CD14-positive monocyte (primary cell): Measurements from ENCODE around the gene DGCR8. TPM values are rescaled to one million over a fixed set of nuclear protein-coding genes. Genes with fewer than 3 reads are reported as not detected.
A peak's percentile ranks its signal among the peaks of the same experiment; 100 is the strongest.

Experiments used
- DNase-seq, 3 donors: peaks; one replicate each; pipeline ENCODE4 v3.0.0-alpha.2; 2011 to 2022
- H2AFZ ChIP-seq: 2 replicates; pipeline ENCODE4 v1.6.0; 2012; ENCODE audit warnings: mild to moderate bottlenecking, low read depth, low read length, inconsistent platforms; ENCODE audit not compliant: insufficient read depth, poor library complexity, severe bottlenecking
- H3K27ac ChIP-seq, 2 donors: 1 replicate in 1 of 2; 2 replicates in 1 of 2; pipeline ENCODE4 v1.5.1; 2012 to 2013; ENCODE audit warnings: low read length in 2 of 2, control low read depth in 1 of 2, inconsistent platforms in 1 of 2, low read depth in 1 of 2, mild to moderate bottlenecking in 1 of 2
- H3K27me3 ChIP-seq, 2 donors: one replicate each; pipeline versions ENCODE4 v1.6.0 to v1.6.1; 2011 to 2013; ENCODE audit warnings: low read length in 2 of 2; ENCODE audit not compliant: control insufficient read depth in 2 of 2, insufficient read depth in 2 of 2
- H3K36me3 ChIP-seq, 2 donors: replicated peaks in 1 of 2; 1 replicate in 1 of 2; 2 replicates in 1 of 2; pipeline versions ENCODE4 v1.5.1 to v1.6.1; 2012 to 2013; ENCODE audit warnings: low read length in 2 of 2, control low read depth in 1 of 2, inconsistent platforms in 1 of 2, mild to moderate bottlenecking in 1 of 2; ENCODE audit not compliant: insufficient read depth in 2 of 2, control insufficient read depth in 1 of 2
- H3K4me1 ChIP-seq, 2 donors: 1 replicate in 1 of 2; 2 replicates in 1 of 2; pipeline versions ENCODE4 v1.5.1 to v1.6.1; 2012 to 2013; ENCODE audit warnings: low read length in 2 of 2, control low read depth in 1 of 2, inconsistent platforms in 1 of 2, mild to moderate bottlenecking in 1 of 2, moderate library complexity in 1 of 2; ENCODE audit not compliant: insufficient read depth in 2 of 2, control insufficient read depth in 1 of 2
- H3K4me2 ChIP-seq: replicated peaks from 2 replicates; pipeline ENCODE3; 2012; ENCODE audit warnings: low read length, moderate library complexity, mild to moderate bottlenecking; ENCODE audit not compliant: poor library complexity, severe bottlenecking; ENCODE audit errors: extremely low read depth
- H3K4me3 ChIP-seq, 3 experiments: fragments of 200-600 bp in 1 of 3; sonication (generic) in 1 of 3; replicated peaks in 1 of 3; 1 replicate in 2 of 3; 2 replicates in 1 of 3; pipeline ENCODE4 v1.5.1; 2011 to 2013; ENCODE audit warnings: low read length in 3 of 3, mild to moderate bottlenecking in 3 of 3, control low read depth in 2 of 3, low read depth in 2 of 3, inconsistent platforms in 1 of 3, moderate library complexity in 1 of 3
- H3K79me2 ChIP-seq: 2 replicates; pipeline ENCODE4 v1.6.0; 2012; ENCODE audit warnings: mild to moderate bottlenecking, control low read depth, inconsistent platforms, low read length, moderate library complexity; ENCODE audit not compliant: insufficient read depth
- H3K9ac ChIP-seq: 2 replicates; pipeline ENCODE4 v1.6.0; 2017; ENCODE audit warnings: low read length, mild to moderate bottlenecking; ENCODE audit not compliant: insufficient read depth, poor library complexity, severe bottlenecking
- H3K9me3 ChIP-seq, 2 donors: replicated peaks in 1 of 2; 1 replicate in 1 of 2; 2 replicates in 1 of 2; pipeline versions ENCODE4 v1.5.1 to v1.6.1; 2012 to 2013; ENCODE audit warnings: low read length in 2 of 2, control low read depth in 1 of 2; ENCODE audit not compliant: control insufficient read depth in 1 of 2, insufficient read depth in 1 of 2
- H4K20me1 ChIP-seq: 2 replicates; pipeline ENCODE4 v1.6.0; 2012; ENCODE audit warnings: mild to moderate bottlenecking, low read length, control low read depth, moderate library complexity; ENCODE audit not compliant: insufficient read depth
- H3K27ac Mint-ChIP-seq, 7 donors: one replicate each; pipeline ENCODE4 v1.8.0; 2020; ENCODE audit warnings: mild to moderate bottlenecking in 7 of 7, mixed read lengths in 7 of 7, moderate library complexity in 6 of 7, inconsistent platforms in 2 of 7
- H3K27me3 Mint-ChIP-seq, 3 donors: one replicate each; pipeline ENCODE4 v1.8.0; 2021 to 2022; ENCODE audit warnings: low read depth in 3 of 3, mild to moderate bottlenecking in 3 of 3, mixed read lengths in 3 of 3, moderate library complexity in 3 of 3, inconsistent platforms in 1 of 3
- H3K36me3 Mint-ChIP-seq, 2 donors: one replicate each; pipeline ENCODE4 v1.8.0; 2020; ENCODE audit warnings: mixed read lengths in 2 of 2, inconsistent platforms in 1 of 2, mild to moderate bottlenecking in 1 of 2
- H3K4me1 Mint-ChIP-seq: one replicate; pipeline ENCODE4 v1.8.0; 2020; ENCODE audit warnings: mild to moderate bottlenecking, mixed read lengths
- H3K4me3 Mint-ChIP-seq, 2 donors: one replicate each; pipeline ENCODE4 v1.8.0; 2020; ENCODE audit warnings: mild to moderate bottlenecking in 2 of 2, mixed read lengths in 2 of 2, moderate library complexity in 1 of 2
- H3K9me3 Mint-ChIP-seq, 7 donors: one replicate each; pipeline ENCODE4 v1.8.0; 2020 to 2022; ENCODE audit warnings: mixed read lengths in 7 of 7, mild to moderate bottlenecking in 6 of 7, moderate library complexity in 6 of 7, inconsistent platforms in 2 of 7
- WGBS: methylation state at CpG from one replicate; pipeline ENCODE4 v1.1.5; 2013; ENCODE audit warnings: missing lambda C conversion rate; ENCODE audit not compliant: insufficient coverage; 5-methylcytosine and 5-hydroxymethylcytosine counted together
- intact Hi-C, 2 donors: fragments of 100-400 bp; cut with micrococcal nuclease; formaldehyde crosslinking; loops; one replicate each; pipeline versions ENCODE4 v1.15.0 to v1.15.1; 2023
- polyA plus RNA-seq, 3 donors: library from polyadenylated mRNA; depleted of rRNA in 1 of 3; unstranded in 2 of 3; stranded (reverse) in 1 of 3; fragments of 300-500 nt in 2 of 3; fragments of >200 nt in 1 of 3; fragmentation: Illumina TruSeq in 2 of 3; gene quantifications; 1 replicate in 2 of 3; 2 replicates in 1 of 3; pipeline ENCODE4 v1.2.3, GENCODE V29; 2012 to 2021
- TF ChIP-seq, protein P1 (sequence below): fragments of 200-600 bp; IDR thresholded peaks from one replicate; pipeline ENCODE4 v1.8.0; 2022; ENCODE audit warnings: antibody characterized with exemption, mild to moderate bottlenecking

The DGCR8 gene
- polyA plus RNA-seq, 3 donors: 1.2 to 18.7 (median 1.4) TPM

DNA sequence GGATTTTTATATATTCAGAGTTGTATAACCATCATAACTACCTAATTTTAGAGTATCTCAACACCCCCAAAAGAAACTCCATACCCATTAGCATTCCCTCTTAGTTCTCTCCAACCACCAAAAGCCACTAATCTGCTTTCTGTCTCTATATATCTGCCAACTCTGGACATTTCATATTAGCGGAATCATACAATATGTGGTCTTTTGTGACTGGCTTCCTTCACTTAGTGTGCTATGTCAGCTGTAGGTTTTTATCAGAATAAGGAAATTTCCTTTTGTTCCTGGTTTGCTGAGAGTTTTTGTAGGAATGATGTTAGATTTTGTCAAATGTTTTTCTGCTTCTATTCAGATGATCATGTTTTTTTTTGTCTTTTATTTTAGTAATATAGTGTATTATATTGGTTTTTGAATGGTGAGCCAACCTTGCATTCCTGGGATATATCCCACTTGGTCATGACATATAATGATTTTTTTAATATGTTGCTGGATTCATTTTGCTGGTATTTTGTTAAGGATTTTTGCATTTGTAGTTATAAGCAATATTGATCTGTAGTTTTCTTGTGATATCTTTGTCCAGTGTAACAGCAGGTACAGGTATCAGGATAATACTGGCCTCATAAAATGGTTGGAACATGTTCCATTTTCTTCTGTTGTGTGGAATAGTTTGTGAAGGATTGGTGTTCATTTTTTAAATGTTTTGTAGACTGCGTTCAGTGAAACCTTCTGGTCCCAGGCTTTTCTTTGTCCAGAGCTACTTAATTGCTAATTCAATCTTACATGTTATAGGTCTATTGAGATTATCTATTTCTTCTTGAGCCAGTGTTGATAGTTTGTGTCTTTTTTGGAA, 16.8 kb downstream of the DGCR8 start:
- Histone ChIP-seq H2AFZ (no peak overlapping the region), H3K27ac (no peak overlapping the region), H3K9ac (no peak overlapping the region), H4K20me1 (no peaks in the 10 kb centered on the region), H3K9me3 (no peaks in the 10 kb centered on the region), H3K4me2 (no peak overlapping the region), H3K4me1 (peaks cover 0 to 3% of the 10 kb centered on the region in 2 donors), H3K36me3 (peaks cover 76 to 89% of the 10 kb centered on the region in 2 donors), H3K4me3 (no peak overlapping the region), H3K79me2 (peaks cover 4% of the 10 kb centered on the region), H3K27me3 (no peaks in the 10 kb centered on the region)
- H3K27me3 Mint-ChIP-seq: peaks cover 0 to 2% (median 1%) of the 10 kb centered on the region in 3 donors
- TF ChIP-seq, protein P1, sequence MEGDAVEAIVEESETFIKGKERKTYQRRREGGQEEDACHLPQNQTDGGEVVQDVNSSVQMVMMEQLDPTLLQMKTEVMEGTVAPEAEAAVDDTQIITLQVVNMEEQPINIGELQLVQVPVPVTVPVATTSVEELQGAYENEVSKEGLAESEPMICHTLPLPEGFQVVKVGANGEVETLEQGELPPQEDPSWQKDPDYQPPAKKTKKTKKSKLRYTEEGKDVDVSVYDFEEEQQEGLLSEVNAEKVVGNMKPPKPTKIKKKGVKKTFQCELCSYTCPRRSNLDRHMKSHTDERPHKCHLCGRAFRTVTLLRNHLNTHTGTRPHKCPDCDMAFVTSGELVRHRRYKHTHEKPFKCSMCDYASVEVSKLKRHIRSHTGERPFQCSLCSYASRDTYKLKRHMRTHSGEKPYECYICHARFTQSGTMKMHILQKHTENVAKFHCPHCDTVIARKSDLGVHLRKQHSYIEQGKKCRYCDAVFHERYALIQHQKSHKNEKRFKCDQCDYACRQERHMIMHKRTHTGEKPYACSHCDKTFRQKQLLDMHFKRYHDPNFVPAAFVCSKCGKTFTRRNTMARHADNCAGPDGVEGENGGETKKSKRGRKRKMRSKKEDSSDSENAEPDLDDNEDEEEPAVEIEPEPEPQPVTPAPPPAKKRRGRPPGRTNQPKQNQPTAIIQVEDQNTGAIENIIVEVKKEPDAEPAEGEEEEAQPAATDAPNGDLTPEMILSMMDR: no peak
- no peak overlapping the region for H3K27ac Mint-ChIP-seq
- intact Hi-C loops: no loop called here
- H3K4me3 Mint-ChIP-seq: no peak overlapping the region
- H3K36me3 Mint-ChIP-seq: peaks cover 83 to 99% of the 10 kb centered on the region in 2 donors
- peaks cover 0 to 4% (median 2%) of the 10 kb centered on the region in 7 donors for H3K9me3 Mint-ChIP-seq
- DNase-seq: no peak
- H3K4me1 Mint-ChIP-seq: peaks cover 8% of the 10 kb centered on the region
- WGBS: no CpG with 5 or more reads among the region's 2 CpGs

DNA sequence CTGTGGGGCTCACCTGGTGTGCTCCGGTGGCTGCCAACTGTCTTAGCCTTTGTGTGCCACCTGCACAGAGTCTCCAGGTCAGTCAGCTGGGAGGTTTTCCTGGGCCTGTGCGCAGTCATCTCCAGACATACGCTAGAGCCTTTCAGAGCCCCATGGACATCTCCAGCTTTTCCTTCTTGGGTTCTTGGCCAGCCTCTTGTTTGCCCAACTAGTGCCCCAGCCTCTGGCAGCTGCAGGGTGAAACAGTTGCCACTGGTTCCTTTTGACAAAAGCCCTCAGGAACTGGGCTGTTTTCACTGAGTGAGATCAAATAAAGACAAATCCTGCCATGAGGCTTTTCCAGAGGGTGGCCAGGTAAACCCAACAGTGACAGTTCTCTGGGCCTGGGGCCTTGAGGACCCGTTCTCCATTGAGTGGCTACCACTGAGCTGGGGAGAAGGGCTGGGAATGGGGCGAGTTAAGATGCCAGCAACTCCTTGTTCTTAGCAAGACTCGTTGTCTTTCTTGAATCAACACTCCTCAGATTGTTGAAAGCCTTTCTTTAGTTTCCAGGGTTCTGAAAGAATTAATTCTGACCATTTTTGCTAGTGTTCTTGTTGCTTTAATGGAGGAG, 19.2 kb downstream of the DGCR8 start:
- Mint-ChIP-seq H3K36me3 (peaks cover 75 to 95% of the 10 kb centered on the region in 2 donors), H3K27me3 (peaks cover 0 to 1% (median 0%) of the 10 kb centered on the region in 3 donors), H3K4me1 (peaks cover 13% of the 10 kb centered on the region), H3K27ac (peak overlapping the region in 2 of 7 donors; percentile 11 to 73), H3K4me3 (no peak overlapping the region), H3K9me3 (peaks cover 0 to 3% (median 2%) of the 10 kb centered on the region in 7 donors)
- peaks cover 14% of the 10 kb centered on the region for H3K79me2 ChIP-seq
- 96% methylated on average over 4 of the region's 6 CpGs for WGBS
- no peaks in the 10 kb centered on the region for H3K27me3 ChIP-seq
- H3K4me2 ChIP-seq: no peak overlapping the region
- no peak overlapping the region for H3K27ac ChIP-seq
- peaks cover 0 to 9% of the 10 kb centered on the region in 2 donors for H3K4me1 ChIP-seq
- H2AFZ ChIP-seq: no peak overlapping the region
- H3K9me3 ChIP-seq: no peaks in the 10 kb centered on the region
- intact Hi-C loops: no loop called here
- no peak for DNase-seq
- TF ChIP-seq, protein P1: no peak
- H3K36me3 ChIP-seq: peaks cover 62 to 84% of the 10 kb centered on the region in 2 donors
- H3K4me3 ChIP-seq: no peak overlapping the region
- no peak overlapping the region for H3K9ac ChIP-seq
- no peaks in the 10 kb centered on the region for H4K20me1 ChIP-seq
